Stomach (tissue), 9 donors: ENCODE data around the gene GPX7. TPM values are rescaled to one million over a fixed set of nuclear protein-coding genes. Genes with fewer than 3 reads are reported as not detected.

Experiments used
- DNase-seq, 2 donors: peaks; one replicate each; pipeline versions ENCODE4 v3.0.0 to v3.0.0-alpha.2; 2013 to 2019
- H3K27ac ChIP-seq, 5 donors: fragments of 200-600 bp in 4 of 5; sonication (generic) in 4 of 5; one replicate each; pipeline ENCODE4 v1.5.1; 2013 to 2019; ENCODE audit warnings: mild to moderate bottlenecking in 1 of 5, moderate library complexity in 1 of 5
- H3K27me3 ChIP-seq, 3 donors: fragments of 200-600 bp; sonication (generic); one replicate each; pipeline ENCODE4 v1.5.1; 2017 to 2019; ENCODE audit warnings: mixed run types in 1 of 3
- H3K36me3 ChIP-seq, 4 donors: fragments of 200-600 bp; sonication (generic); 1 replicate in 3 of 4; 2 replicates in 1 of 4; pipeline ENCODE4 v1.5.1; 2016 to 2019
- H3K4me1 ChIP-seq, 4 donors: fragments of 200-600 bp; sonication (generic); one replicate each; pipeline ENCODE4 v1.5.1; 2016 to 2019
- H3K4me3 ChIP-seq, 4 donors: fragments of 200-600 bp; sonication (generic) in 3 of 4; one replicate each; pipeline ENCODE4 v1.5.1; 2016 to 2019; ENCODE audit warnings: mild to moderate bottlenecking in 1 of 4
- H3K9me3 ChIP-seq, 4 donors: fragments of 200-600 bp; sonication (generic); one replicate each; pipeline ENCODE4 v1.5.1; 2016 to 2019
- EP300 ChIP-seq: sonication (generic); formaldehyde crosslinking; IDR thresholded peaks from one replicate; pipeline ENCODE4 v1.6.1; 2017; ENCODE audit warnings: antibody characterized with exemption
- POLR2A ChIP-seq, 4 donors: fragments of 450-650 bp; IDR thresholded peaks; one replicate each; pipeline ENCODE4 v1.6.1; 2016; ENCODE audit warnings: antibody characterized with exemption in 4 of 4, control low read depth in 2 of 4, mild to moderate bottlenecking in 1 of 4, moderate library complexity in 1 of 4
- POLR2AphosphoS5 ChIP-seq, 3 donors: sonication (generic); formaldehyde crosslinking; IDR thresholded peaks; one replicate each; pipeline ENCODE4 v1.6.1; 2016; ENCODE audit warnings: antibody characterized with exemption in 3 of 3
- WGBS, 5 donors: extraction: QIAGEN DNeasy Blood & Tissue Kit in 3 of 5; methylation state at CpG; one replicate each; pipeline versions ENCODE4 v1.1.5 to v1.1.7; 2013 to 2018; 5-methylcytosine and 5-hydroxymethylcytosine counted together
- intact Hi-C: fragments of 100-400 bp; cut with DNase I; formaldehyde crosslinking; loops from one replicate; pipeline ENCODE4 v1.15.1; 2023; ENCODE audit warnings: low total_unique reads
- polyA plus RNA-seq, 3 donors: library from polyadenylated mRNA; stranded (reverse); fragments of 200-250 nt; gene quantifications; one replicate each; pipeline ENCODE4 v1.2.3, GENCODE V29; 2013
- total RNA-seq, 5 donors: library from RNA; depleted of rRNA; stranded (reverse); fragments of >200 nt; gene quantifications; one replicate each; pipeline versions ENCODE4 v1.1.0 to v1.2.3, GENCODE V29; 2014 to 2016
- TF ChIP-seq, protein P1 (sequence below), 7 experiments: fragments of 450-650 bp in 4 of 7; fragments of 200-600 bp in 3 of 7; sonication (generic) in 3 of 7; IDR thresholded peaks; one replicate each; pipeline ENCODE4 v1.5.1; 2016 to 2019; ENCODE audit warnings: antibody characterized with exemption in 7 of 7, control low read depth in 2 of 7, mild to moderate bottlenecking in 1 of 7
- donor health status: healthy with polysubstance abuse.
- donor health status: Bipolar disorder and iron deficiency.
- donor health status: healthy.

The GPX7 gene
- total and polyA plus RNA-seq, 8 donors, result 0.87 to 57.6 (median 7.0) TPM; not detected in 1

DNA sequence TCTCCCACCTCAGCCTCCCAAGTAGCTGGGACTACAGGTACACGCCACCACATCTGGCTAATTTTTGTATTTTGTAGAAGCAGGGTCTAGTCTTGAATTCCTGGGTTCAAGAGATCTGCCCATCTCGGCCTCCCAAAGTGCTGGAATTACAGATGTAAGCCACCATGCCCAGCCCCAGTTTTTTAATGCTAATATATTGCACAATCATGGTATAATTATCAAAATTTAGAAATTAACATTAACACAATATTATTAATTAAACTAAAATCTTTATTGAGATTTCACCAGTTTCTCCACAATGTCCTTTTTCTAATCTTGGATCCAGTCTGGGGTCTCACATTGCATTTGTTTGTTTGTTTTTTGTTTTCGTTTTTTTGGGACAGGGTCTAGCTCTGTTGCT, 21.9 kb upstream of the GPX7 start:
- 82 to 93% (median 92%) methylated on average over 3 of the region's 3 CpGs for WGBS, 5 donors
- intact Hi-C loops, result no loop called here

DNA sequence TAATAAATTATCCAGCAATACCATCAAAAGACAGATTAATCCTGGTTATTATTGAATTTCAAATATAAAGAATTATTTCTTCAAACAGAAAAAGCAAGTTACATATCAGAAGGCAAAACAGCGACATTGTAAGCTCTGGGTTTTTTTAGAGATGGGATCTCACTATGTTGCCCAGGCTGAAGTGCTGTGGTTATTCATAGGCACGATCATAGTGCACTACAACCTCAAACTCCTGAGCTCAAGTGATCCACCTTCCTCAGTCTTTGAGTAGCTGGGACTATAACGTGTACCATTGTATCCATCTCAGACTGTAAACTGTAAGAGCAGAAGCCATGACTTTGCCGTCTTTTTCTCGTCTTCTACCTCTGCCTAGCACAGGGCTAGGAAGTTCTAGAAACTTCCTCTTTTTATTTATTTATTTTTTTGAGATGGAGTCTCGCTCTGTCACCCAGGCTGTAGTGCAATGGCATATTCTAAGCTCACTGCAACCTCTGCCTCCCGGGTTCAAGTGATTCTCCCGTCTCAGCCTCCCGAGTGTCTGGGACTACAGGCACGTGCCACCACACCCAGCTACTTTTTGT, 20.0 kb upstream of the GPX7 start:
- 87 to 94% (median 92%) methylated on average over 10 of the region's 10 CpGs for WGBS, 5 donors
- H3K27me3 ChIP-seq, result peaks cover 0 to 2% (median 0%) of the 10 kb centered on the region in 3 donors
- no peaks in the 10 kb centered on the region for H3K9me3 ChIP-seq
- H3K4me3 ChIP-seq, result no peak overlapping the region
- H3K4me1 ChIP-seq, result no peaks in the 10 kb centered on the region
- H3K27ac ChIP-seq, result no peak overlapping the region
- H3K36me3 ChIP-seq, result no peaks in the 10 kb centered on the region
- TF ChIP-seq, protein P1, sequence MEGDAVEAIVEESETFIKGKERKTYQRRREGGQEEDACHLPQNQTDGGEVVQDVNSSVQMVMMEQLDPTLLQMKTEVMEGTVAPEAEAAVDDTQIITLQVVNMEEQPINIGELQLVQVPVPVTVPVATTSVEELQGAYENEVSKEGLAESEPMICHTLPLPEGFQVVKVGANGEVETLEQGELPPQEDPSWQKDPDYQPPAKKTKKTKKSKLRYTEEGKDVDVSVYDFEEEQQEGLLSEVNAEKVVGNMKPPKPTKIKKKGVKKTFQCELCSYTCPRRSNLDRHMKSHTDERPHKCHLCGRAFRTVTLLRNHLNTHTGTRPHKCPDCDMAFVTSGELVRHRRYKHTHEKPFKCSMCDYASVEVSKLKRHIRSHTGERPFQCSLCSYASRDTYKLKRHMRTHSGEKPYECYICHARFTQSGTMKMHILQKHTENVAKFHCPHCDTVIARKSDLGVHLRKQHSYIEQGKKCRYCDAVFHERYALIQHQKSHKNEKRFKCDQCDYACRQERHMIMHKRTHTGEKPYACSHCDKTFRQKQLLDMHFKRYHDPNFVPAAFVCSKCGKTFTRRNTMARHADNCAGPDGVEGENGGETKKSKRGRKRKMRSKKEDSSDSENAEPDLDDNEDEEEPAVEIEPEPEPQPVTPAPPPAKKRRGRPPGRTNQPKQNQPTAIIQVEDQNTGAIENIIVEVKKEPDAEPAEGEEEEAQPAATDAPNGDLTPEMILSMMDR (IDR thresholded peaks at IDR 0.05), result no peak
- TF ChIP-seq EP300 (no peak), POLR2A (IDR thresholded peaks at IDR 0.05) (no peak), POLR2AphosphoS5 (IDR thresholded peaks at IDR 0.05) (no peak)
- intact Hi-C loops, result no loop called here
- no peak for DNase-seq

More for the DNA sequence above, 21.9 kb upstream of the GPX7 start:
- Histone ChIP-seq H3K4me3 (no peak overlapping the region), H3K4me1 (no peaks in the 10 kb centered on the region), H3K27me3 (no peaks in the 10 kb centered on the region), H3K36me3 (no peaks in the 10 kb centered on the region), H3K9me3 (no peaks in the 10 kb centered on the region), H3K27ac (no peak overlapping the region)
- no peak for DNase-seq
- TF ChIP-seq EP300 (no peak), POLR2AphosphoS5 (IDR thresholded peaks at IDR 0.05) (no peak)
- TF ChIP-seq, protein P1 (IDR thresholded peaks at IDR 0.05), result no peak

DNA sequence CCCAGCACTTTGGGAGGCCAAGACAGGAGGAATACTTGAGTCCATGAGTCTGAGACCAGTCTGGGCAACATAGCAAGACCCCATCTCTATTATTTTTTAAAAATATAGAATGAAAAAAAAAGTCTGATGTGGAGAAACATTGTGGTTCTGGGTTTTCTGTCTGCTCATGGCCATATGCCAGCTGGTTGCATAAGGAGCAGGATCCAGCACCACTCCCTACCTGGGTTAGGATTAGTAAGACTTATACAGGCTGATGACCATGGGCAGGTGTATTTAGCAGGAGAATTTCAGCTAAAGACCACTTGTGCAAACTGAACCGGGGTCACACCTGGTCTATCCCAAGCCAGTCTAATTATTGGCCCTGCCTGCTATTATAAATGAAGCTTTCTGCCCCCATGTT, 16.7 kb upstream of the GPX7 start:
- WGBS, 5 donors, result 67 to 82% (median 73%) methylated on average over 1 of the region's 1 CpG
- Histone ChIP-seq H3K4me3 (no peak overlapping the region), H3K27ac (no peak overlapping the region), H3K4me1 (no peaks in the 10 kb centered on the region), H3K9me3 (no peaks in the 10 kb centered on the region), H3K36me3 (no peaks in the 10 kb centered on the region), H3K27me3 (peaks cover 0 to 6% (median 0%) of the 10 kb centered on the region in 3 donors)
- no peak for DNase-seq
- intact Hi-C loops, result no loop called here
- TF ChIP-seq, protein P1 (IDR thresholded peaks at IDR 0.05), result no peak
- TF ChIP-seq EP300, result no peak
- TF ChIP-seq POLR2AphosphoS5 (IDR thresholded peaks at IDR 0.05), result no peak
- TF ChIP-seq POLR2A (IDR thresholded peaks at IDR 0.05), result no peak

DNA sequence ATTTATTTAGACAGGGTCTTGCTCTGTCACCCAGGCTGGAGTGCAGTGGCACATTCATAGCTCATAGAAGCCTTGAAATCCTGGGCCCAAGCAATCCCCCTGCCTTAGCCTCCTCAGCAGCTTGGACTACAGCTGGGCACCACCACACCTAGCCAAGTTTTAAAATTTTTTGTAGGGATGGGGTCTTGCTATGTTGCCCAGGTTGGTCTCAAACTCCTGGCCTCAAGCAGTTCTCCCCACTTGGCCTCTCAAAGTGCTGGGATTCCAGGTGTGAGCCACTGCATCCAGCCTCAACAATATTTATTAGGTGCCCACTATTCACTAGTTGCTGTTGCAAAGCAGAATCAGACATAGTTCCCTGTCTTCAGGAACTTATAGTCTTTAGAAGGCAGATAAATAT, 14.1 kb upstream of the GPX7 start:
- TF ChIP-seq, protein P1 (IDR thresholded peaks at IDR 0.05), result no peak
- no peak for TF ChIP-seq POLR2AphosphoS5 (IDR thresholded peaks at IDR 0.05)
- TF ChIP-seq POLR2A (IDR thresholded peaks at IDR 0.05), result no peak
- no peak for TF ChIP-seq EP300
- intact Hi-C loops, result no loop called here
- H3K27me3 ChIP-seq, result peaks cover 0 to 6% (median 0%) of the 10 kb centered on the region in 3 donors
- H3K36me3 ChIP-seq, result no peaks in the 10 kb centered on the region
- H3K27ac ChIP-seq, result no peak overlapping the region
- H3K4me3 ChIP-seq, result no peak overlapping the region
- DNase-seq, result no peak
- no peaks in the 10 kb centered on the region for H3K9me3 ChIP-seq
- H3K4me1 ChIP-seq, result no peaks in the 10 kb centered on the region
